Measurements from ENCODE around the gene SERPINA12. TPM values are rescaled to one million over a fixed set of nuclear protein-coding genes. Genes with fewer than 3 reads are reported as not detected.

Gene SERPINA12
- total RNA-seq, 1 donor from 2014 or later = not detected

DNA sequence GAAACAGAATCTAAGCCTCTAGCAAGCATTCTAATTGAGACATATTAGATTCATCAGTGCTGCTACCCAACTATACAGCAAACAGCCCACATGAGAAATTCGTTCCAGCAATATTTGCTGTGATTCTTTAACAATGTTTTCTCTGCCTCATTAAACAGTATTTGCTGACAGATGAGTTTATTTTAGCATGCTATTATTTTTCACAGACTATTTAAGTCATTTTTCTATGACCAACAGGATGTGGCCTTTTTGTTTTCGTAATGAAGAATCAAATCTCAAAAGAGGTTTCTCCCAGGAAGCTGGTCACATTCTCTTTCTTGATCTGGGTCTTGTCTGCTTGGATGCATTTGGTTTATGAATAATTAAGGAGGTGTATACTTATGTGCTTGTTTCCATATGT lies 23.2 kb upstream of the SERPINA12 start:
- no peak overlapping the region for H3K4me3 Mint-ChIP-seq
- peaks cover 32% of the 10 kb centered on the region for H3K27me3 Mint-ChIP-seq (ENCODE audit: low read depth)
- no peak overlapping the region for H3K27ac Mint-ChIP-seq
- no peaks in the 10 kb centered on the region for H3K36me3 Mint-ChIP-seq
- TF ChIP-seq, protein P1, sequence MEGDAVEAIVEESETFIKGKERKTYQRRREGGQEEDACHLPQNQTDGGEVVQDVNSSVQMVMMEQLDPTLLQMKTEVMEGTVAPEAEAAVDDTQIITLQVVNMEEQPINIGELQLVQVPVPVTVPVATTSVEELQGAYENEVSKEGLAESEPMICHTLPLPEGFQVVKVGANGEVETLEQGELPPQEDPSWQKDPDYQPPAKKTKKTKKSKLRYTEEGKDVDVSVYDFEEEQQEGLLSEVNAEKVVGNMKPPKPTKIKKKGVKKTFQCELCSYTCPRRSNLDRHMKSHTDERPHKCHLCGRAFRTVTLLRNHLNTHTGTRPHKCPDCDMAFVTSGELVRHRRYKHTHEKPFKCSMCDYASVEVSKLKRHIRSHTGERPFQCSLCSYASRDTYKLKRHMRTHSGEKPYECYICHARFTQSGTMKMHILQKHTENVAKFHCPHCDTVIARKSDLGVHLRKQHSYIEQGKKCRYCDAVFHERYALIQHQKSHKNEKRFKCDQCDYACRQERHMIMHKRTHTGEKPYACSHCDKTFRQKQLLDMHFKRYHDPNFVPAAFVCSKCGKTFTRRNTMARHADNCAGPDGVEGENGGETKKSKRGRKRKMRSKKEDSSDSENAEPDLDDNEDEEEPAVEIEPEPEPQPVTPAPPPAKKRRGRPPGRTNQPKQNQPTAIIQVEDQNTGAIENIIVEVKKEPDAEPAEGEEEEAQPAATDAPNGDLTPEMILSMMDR (IDR thresholded peaks at IDR 0.05; ENCODE audit: unreplicated experiment) = no peak
- H3K9me3 Mint-ChIP-seq = peaks cover 6% of the 10 kb centered on the region
- H3K4me1 Mint-ChIP-seq = no peaks in the 10 kb centered on the region
- DNase-seq (ENCODE audit: low spot score in 2 of 2, unreplicated experiment in 2 of 2) = no peak

DNA sequence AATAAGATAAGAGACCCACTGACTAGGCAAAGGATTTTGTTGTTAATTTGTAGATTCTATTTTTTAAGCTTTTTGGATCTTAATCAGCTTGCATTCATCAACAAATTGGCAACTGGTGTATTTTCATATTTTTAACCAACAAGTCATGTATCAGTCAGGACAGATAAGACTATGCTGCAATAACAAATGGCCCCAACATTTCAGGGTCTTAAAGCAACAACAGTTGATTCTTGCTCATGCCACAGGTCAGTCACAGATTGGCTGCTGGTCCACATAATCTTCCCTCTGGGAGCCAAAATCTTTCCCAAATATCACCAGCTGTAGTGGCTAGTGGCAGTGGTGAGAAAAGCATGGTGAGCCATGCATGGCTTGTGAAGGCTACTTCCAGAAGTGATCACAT lies 21.9 kb upstream of the SERPINA12 start:
- Mint-ChIP-seq H3K4me3 (no peak overlapping the region), H3K27me3 (ENCODE audit: low read depth) (peaks cover 33% of the 10 kb centered on the region), H3K4me1 (no peaks in the 10 kb centered on the region), H3K27ac (no peak overlapping the region), H3K36me3 (no peaks in the 10 kb centered on the region), H3K9me3 (peaks cover 13% of the 10 kb centered on the region)
- no peak for DNase-seq (ENCODE audit: low spot score in 2 of 2, unreplicated experiment in 2 of 2)
- TF ChIP-seq, protein P1 (IDR thresholded peaks at IDR 0.05; ENCODE audit: unreplicated experiment) = no peak

DNA sequence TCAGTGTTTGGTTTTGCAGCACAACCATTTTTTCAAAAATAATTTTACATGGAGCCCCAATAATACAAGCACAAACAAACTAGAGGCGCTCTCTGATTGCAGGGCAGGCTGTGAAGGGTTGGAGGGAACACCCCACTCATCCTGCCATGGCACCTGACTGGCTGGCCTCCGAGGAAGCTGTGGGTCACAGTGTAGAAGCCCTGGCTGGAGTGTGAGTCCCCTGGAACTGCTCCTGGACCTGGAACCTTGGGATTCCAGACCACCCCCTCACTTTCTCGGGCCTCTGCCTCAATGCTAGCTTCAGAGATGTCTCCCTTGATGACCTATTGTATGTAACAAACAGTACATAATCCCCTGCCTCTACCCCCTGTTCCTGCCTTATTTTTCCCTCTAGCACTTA lies 14.8 kb upstream of the SERPINA12 start:
- Mint-ChIP-seq H3K4me3 (no peak overlapping the region), H3K27ac (no peak overlapping the region), H3K36me3 (no peaks in the 10 kb centered on the region), H3K9me3 (peaks cover 20% of the 10 kb centered on the region), H3K27me3 (ENCODE audit: low read depth) (peaks cover 33% of the 10 kb centered on the region), H3K4me1 (no peaks in the 10 kb centered on the region)
- TF ChIP-seq, protein P1 (IDR thresholded peaks at IDR 0.05; ENCODE audit: unreplicated experiment) = no peak
- DNase-seq (ENCODE audit: low spot score in 2 of 2, unreplicated experiment in 2 of 2) = no peak

DNA sequence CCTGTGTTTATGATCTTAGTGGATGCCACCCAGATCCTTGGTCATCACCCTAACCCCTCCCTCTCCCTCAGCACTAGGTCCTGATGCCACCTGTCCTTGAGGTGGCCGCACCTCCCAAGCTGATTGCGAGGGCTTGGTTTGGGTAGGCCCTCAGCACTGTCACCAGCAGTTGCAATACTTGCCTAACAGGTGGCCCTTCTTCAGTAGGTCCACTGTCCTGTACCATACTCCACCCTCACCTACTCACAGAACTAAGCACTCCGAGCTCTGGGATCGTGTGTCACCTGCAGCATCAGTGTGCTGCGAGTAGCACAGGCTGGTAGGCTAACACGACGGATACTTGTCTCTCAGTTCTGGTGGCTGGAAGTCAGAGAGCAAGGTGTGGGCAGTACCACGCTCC lies 14.0 kb upstream of the SERPINA12 start:
- Mint-ChIP-seq H3K9me3 (peaks cover 24% of the 10 kb centered on the region), H3K27ac (no peak overlapping the region), H3K4me3 (no peak overlapping the region), H3K36me3 (no peaks in the 10 kb centered on the region), H3K4me1 (no peaks in the 10 kb centered on the region), H3K27me3 (ENCODE audit: low read depth) (peaks cover 31% of the 10 kb centered on the region)
- TF ChIP-seq, protein P1 (IDR thresholded peaks at IDR 0.05; ENCODE audit: unreplicated experiment) = no peak
- no peak for DNase-seq (ENCODE audit: low spot score in 2 of 2, unreplicated experiment in 2 of 2)

DNA sequence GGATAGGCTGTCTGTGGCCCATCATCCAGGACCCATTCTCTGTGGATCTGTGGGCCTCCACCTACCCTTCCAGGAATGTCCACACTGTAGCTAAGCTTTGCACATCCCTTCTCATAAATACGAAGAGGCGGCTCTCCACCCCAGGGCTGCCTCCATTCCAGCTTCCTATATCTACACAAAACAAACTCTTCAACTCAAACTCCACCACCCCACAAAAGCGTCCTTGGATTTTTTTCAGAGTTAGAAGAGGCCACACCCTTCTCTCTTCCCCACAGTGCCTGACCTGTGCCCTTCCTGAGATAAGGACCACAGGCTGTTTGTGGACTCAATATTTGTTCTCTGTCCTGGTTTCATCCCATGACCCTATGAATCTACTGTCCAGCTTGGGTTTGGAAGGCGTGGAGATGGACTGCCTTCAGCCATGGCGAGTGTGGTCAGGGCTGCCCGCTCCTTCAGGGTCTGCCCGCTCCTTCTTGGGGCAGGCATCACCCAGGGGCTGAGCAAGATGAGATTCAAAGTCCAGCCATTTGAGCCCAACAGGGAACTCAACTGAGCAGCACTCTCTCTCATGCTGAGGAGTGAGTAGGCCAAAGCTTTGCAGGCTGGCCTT lies 13.0 kb upstream of the SERPINA12 start:
- Mint-ChIP-seq H3K27ac (no peak overlapping the region), H3K9me3 (peaks cover 18% of the 10 kb centered on the region)
- TF ChIP-seq, protein P1 (IDR thresholded peaks at IDR 0.05; ENCODE audit: unreplicated experiment) = no peak

More for the DNA sequence above, 13.0 kb upstream of the SERPINA12 start:
- Mint-ChIP-seq H3K27me3 (ENCODE audit: low read depth) (peaks cover 37% of the 10 kb centered on the region), H3K36me3 (no peaks in the 10 kb centered on the region), H3K4me3 (no peak overlapping the region), H3K4me1 (no peaks in the 10 kb centered on the region)
- DNase-seq (ENCODE audit: low spot score in 2 of 2, unreplicated experiment in 2 of 2) = no peak
